Cortex of kidney (tissue), 1 donor: ENCODE results near the gene ASPHD2.

Experiments
- DNase-seq: peaks from one replicate; lab custom pipeline; 2025; lab: John Stamatoyannopoulos, UW

The ASPHD2 gene

DNA sequence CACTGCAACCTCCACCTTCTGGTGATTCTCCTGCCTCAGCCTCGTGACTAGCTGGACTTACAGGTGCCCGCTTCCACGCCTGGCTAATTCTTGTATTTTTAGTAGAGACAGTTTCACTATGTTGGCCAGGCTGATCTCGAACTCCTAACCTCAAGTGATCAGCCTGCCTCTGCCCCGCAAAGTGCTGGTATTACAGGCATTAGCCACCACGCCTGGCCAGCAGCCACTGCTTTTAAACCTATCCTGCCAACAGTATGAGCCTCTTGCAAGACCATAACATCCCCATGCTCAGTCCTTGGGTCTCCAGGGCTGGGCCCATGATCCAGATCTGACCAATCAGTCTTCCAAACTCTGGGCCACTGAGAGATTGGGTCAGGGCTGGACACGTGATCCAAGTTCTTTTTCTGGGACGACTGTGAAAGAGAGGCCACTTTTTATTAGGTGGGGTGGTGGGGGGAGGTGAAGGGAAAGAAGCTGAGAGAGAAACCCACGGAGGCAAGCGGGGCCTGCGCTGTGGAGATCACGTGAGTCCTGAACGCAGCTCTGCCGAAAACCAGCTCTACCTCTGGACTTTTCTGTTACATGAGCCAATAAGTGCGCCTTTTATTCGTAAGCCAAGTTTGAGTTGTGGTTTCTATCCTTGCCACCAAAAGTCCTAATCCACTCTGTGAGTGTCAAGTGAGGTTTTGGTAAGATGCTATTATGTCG is 17.9 kb downstream of the ASPHD2 start:
- DNase-seq, result no peak

DNA sequence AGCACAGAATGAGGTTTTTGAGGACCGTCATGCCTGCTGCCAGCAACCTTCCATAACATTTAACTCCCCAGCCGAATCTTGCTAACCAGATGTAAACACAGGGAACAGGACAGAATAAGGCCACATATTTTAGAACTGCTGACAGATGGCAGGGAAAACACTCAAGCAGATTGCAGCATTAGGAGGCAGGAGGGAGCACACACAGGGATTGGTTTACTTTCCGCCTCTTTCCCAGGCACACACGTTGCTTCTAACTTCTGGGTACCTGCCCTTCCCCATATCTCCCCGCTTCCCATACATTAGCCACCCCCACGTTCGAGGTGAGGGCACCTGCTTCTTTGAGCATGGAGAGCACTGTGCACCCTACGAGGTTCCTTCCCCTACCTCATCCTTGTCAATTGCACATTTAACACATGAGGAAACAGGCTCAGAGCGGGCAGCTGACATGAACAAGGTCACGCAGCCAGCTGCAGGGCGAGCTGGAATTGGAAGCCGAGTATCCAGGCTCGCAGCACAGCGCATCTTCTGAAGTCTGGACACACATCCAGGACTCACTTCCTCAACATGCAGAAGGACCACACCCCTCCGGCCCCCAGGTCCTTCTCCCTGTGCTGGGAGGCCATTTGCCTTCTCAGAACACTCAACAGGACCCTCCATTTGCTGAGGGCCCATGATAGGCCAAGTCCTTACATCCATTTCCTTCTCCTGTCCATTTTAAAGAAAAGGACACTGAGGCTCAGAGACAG is 18.7 kb downstream of the ASPHD2 start:
- DNase-seq, result no peak

DNA sequence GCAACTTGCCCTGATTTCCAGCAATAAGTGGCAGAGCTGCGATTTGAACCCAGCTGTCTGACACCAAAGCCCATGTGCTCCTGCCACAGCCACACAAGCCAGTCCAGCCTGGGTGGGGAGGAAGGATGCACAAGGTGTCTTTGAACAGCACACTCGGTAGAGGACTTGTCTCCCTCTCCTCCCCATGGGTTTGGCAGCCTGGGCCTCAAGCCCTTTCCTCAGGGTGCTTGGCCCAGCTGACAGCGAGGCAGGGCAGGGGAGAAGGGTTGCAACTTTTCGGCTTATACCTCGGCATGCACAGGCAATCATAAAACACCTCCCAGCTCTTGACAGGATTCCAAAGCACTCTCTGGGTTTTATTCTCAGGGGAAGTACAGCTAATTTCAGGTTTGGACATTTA is 19.3 kb downstream of the ASPHD2 start:
- no peak for DNase-seq

DNA sequence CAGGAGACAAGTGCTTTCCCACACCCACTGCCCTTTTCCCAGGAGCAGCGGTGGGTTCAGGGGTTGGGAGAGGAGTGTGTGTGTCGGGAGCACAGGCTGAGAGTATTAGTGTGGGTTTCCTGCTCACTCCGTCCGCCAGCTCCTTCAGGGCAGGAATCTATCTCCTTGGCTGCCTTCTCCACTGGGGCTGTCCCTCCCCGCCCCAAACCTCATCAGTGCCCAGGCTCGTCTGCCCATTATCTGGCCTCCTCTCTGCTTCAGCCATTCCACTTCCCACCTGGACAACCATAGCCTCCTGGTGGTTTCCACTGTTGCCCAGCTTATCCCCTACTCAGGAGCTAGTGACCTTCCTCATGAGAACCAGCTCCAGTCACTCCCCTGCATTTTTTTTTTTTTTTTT is 19.9 kb downstream of the ASPHD2 start:
- DNase-seq, result no peak

DNA sequence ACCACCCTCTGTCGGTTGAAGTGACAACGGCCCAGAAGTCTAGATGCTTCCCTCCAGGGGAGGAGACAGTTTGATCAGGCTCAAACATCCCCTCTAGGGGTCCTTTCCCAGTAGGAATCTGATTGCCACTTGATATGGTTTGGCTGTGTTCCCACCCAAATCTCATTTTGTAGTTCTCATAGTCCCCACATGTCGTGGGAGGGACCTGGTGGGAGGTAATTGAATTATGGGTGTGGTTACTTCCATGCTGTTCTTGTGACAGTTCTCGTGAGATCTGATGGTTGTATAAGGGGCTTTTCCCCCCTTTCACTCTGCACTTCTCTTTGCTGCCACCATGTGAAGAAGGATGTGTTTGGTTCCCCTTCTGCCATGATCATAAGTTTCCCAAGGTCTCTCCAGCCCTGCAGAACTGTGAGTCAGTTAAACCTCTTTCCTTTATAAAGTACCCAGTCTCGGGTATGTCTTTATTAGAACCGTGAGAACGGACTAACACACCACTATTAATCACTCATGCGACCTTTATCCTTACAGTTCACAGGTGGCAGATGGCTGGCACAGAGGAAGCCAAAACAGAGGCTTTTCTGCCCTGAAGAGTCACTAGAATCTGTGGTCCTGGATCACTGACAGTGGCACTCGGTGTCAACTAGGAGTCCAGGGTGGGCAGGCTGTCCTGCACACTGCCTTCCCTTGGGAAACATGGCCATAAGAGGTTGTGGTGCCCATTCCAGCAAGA is 21.6 kb downstream of the ASPHD2 start:
- no peak for DNase-seq

DNA sequence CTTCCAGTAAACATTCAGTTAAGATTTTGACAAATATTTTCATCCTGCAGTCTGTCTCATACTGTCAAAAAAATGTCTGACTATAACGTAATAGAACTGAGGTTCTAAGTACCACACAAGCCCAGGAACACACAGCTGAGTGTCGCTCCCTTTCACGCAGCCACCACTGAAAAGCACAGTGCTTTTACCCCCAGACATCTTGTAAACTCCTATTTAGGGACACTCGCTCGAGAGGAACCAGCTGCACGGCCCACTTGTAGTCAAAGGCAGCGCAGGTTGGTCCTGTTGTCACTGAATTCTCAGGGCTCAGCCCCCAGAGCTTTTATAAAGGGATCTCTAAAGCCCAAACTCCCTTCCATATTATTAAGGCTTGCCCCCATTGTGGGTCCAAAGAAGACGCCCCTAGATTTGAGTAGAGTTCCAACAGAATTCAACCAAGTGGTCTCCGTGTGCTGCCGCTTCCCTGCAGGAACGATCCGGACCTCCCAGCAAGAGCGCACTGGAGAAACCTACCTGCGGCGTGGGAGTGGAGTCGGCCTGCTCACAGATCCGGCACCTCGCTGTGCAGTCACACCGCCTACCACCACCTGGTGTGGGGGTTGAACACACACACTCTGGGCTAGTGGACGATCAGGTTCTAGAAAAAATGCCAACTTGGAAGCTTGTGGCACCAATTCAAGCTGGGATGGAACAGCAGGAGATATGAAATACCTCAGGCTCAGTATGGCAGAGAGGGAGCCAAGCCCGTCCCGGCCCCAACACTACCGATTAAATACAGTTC is 23.4 kb downstream of the ASPHD2 start:
- DNase-seq, result no peak

DNA sequence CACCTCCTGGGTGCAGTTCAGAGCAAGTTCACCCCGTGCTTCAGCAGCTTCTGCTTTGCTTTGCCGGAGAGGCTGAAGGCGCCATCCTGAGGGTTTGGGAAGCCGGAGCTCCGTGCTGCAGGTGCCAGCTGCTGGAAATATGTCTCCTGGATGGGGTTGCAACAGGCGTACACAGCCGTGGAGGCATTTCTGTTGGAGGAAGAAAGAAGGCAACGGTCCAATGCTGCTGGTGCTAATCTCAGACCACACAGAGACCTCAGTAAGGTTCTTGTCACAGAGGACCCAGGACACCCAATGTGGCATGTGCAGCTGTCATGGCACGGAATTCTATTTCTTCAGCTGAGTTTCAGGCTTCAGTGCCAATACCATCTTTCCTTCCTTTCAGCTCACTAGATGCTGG is 24.2 kb downstream of the ASPHD2 start:
- no peak for DNase-seq

DNA sequence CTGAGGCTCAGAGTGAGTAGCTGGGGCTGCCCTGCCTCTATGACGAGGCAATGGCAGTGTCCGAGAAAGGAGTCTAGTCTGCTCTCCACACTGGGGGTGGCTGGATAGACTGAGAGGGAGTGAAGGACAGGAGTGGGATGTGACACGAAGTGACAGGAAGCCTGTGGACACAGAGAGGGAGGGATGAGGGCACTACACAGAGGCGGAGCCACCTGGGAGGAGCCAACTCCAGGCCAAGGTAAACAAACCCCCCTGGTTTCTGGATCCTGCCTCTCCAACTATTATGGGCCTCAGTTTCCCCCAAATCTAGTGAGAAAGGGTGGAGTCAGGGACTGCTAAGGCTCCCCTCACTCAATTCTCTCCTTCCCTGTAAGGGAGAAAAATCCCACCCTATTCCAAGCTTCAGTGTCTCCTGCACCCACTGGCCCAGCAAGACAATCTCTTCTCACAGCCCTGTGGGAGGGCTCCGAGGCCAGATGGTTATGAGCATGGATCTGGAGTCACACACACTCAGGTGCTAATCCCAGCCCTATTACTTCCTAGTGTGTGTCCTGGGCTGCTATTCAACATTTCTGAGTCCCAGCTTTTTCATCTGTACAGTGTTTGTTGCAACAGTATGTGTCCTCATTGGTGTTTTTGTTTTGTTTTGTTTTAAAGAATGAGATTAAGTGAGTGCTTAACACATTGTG is 24.9 kb downstream of the ASPHD2 start:
- DNase-seq, result no peak

DNA sequence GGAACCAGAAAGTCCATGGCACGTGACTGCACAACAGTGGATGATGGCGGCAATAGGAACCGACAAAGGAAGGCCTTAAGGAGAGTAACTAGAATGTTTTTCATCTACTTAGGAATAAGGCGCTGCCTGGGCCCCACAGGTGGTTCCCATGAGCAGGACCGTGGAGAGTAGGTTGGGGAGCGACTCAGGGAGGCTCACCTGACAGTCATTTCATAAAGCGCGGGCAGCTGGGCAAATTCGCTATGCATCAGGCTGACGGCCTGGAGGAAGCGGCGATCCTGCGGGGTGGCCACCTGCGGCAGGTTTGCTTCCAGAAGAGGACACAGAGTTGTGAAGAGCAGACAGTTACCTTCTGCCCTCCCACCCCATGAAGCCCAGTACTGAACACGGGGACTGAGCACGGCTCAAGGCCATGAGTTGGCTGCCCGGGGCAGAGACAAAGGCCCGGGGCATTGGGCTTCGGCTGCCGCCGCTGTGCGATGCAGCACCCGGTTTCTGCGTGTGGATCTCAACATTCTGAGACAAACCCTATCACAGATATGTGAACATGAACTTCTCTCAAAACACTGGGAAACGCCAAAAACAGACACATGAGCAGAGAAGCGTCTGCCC is 28.7 kb downstream of the ASPHD2 start:
- no peak for DNase-seq

DNA sequence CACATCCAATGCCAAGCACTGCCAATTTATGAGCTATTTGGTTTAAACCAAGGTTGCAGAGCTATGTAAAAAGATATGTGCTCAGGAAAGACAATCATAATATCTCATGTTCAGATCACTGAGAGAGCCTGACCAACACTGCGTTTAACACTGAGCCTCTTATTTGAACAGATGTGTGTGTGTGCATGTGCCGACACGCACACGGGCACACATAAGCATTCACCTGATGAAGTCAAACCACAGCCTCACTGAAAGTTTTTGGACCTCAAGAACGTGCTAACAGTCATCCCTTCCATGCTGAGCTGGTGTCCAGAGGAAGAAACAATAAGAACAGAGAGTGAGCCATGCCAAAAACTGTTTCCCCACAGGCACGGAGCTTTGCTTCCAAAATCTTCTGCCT is 31.1 kb downstream of the ASPHD2 start:
- DNase-seq, result no peak

DNA sequence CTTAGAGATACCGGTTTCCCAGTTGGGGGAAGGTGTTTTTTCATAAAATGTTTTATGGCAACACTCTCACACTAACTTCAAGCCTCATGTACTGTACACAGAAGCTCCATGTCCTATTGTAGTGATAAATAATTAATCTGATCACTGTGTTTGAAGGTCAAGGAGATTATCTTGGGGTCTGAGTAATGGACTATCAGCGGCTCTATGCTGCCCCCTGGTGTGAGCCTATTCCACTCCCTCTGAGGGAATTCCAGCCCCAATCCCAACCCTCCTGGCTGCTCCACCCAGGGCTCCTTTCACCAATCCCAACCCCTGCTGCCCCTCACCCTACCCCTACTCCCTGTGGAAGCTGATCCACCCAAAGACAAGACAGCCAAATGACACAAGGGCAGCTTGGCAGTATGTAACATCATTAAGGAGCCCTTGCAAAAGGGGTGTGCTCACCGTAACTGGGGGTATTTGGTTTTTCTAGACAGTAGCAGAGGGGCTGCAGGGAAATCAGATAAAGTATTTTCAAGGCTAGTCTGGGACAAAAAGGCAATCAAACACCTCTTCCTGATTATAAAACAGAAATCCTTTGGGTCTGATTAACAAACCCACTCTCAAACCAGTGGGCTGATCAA is 32.2 kb downstream of the ASPHD2 start:
- DNase-seq, result no peak

DNA sequence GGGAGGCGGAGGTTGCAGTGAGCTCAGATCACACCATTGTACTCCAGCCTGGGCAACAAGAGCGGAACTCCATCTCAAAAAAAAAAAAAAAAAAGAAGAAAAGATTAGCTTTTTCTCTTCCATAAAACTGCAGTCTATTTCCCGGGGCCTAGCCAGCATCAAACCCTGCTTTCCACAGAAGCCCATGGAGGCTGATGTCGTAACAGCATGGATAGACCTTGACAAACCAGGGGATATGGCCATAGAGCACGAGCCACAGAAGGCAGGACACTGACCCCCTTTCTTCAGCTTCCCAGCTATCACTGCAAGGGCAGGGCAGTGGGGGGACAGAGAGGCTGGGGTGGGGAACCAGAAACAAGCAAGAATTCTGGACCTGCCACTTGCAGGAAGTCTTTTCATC is 33.0 kb downstream of the ASPHD2 start:
- DNase-seq, result no peak

DNA sequence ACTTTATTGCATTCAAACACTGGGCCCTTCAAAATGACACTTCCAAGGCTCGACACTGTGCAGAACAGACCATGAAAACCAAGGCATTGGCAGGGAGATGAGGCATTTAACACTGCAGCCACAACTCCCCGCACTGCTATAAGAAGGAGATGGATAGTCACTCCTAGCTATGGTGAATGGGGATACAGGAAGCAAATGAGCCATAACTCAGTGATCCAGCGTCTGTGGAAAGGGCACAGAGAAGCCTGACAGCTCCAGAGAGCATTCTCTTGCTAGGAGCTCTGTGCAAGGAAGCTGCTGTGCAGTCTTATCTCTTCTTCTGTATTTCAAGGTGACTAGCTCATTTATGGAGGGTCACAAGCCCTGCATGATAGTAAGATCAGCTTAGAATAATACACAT is 33.6 kb downstream of the ASPHD2 start:
- no peak for DNase-seq

DNA sequence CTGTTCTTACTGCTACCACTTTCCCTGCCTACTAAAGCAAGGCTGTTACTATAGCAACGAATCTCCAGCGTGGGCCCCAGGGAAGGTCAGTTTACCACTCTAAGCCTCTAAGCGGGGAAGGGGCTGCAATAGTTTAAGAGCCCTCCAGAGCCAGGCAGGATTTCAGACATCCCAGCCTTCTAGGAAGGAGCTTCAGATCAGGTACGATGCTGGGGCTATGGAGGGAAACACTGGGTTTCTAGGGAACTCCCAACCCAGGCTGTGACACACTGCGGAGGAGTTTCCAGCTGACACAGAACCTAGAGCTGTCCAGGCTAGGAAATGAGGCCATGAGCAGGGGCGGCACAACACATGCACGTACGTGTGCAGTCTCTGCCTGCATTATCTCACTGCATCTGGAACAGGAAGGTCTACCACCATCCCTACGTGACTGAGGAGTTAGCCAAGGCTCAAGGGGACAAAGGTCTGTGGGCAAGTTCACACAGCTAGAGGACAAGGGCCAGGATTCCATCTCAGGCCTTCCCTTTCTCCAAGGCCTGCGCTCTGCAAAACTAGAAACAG is 34.1 kb downstream of the ASPHD2 start:
- no peak for DNase-seq

DNA sequence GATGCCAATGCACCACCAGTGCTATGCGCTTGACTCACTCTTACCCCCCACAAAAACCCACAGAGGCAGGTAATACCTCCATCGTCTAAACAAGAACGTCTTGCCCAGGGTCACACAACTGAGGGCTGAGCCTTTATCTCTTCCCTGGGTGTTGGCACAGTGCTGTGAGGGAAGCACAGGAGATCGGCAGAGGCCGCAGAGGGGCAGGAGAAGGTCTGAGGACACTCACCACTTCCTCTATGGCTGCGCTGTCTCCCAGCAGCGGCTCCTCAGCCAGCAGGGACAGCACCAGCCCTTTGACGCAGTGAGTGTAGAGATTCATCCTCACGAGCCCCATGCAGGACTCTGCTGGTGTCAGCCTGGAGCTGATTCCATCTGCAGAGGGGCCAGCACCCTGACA is 34.6 kb downstream of the ASPHD2 start:
- DNase-seq, result no peak

DNA sequence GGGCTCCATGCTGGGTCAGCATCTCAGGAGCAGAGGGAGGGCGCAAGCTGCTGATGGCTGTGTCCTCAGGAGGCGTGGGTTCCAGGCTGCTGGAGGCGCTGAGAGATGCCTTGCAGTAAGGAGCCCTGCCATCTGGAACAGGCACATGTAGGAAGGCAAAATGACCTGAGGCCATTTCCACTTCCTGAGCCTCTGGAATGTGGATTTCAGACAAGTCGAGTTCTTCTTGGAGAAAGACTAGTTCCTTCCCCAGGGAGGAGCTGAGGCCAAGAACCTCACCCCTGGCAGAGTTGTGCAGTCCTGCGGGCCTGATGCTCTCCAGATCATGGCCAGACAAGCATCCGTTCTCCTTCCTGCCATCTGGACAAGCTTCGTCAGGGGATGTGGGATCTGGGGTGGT is 35.3 kb downstream of the ASPHD2 start:
- DNase-seq, result no peak

DNA sequence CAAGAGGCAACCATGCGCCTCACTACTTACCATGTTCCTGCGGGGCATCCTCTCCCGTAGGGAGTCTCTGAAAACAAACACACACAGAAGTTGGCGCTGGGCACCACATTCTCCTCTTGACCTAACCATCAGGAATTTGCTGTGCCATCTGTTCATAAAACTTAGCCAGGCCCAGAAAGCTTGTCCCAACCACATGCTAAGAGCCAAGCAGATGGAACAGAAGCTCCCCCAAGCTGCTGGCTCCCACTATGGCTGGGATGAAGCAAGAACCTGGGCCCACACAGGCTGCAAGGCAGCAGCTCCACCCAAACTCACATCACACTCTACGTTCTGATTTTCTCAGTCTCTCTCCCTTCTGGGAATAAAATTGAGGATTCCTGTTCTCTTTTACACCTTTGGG is 37.1 kb downstream of the ASPHD2 start:
- no peak for DNase-seq

DNA sequence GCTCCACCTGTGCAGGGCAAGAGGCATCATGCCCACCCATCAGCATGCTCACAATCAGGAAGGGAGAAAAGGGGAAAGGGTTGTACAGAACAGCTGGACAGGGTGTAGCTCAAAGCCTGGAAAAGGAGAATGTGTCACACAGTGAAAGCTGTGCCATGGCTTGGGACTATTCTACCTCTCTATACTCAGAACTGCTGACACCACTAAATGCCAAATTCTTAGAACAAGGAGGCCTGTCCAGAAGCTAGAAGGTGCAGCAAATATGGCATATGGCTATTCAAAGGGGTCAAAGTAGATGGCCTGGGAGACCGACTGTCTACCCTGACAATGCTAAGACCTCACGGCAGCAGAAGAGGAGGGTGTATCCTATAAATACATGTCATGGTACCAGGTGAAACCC is 41.7 kb downstream of the ASPHD2 start:
- DNase-seq, result no peak

DNA sequence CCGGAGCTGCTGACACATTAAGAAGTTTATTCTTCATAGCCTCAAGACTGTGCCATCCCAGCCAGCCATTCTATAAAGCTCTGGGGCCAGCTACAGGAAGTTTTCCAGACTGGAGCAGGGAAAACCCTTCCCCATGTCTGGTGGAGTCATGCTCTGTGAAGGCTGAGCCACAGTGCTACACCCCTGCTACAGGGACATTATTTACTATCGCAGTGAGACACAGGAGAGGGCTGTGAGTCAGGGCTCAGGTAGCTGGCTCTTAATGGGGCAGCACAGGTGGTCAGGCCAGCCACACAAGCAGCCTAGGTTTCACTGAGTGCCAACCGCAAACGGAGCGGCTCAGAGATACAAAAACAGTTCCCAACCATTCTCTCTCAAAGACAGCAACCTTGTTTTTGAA is 42.5 kb downstream of the ASPHD2 start:
- DNase-seq, result no peak

DNA sequence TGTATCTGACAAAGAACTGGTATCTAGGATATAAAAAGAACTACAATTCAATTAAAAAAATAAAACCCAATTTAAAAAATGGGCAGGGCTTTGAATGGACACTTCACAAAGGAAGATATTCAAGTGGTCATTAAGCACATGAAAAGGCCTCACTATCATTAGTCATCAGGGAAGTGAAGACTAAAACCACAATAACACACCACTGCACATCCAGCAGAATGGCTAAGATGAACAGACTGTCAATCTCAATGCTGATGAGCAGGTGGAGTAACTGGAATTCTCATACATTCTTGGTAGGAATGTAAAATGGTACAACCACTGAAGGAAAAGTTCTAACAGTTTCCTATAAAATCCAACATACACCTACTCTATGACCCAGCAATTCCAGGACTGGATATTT is 45.6 kb downstream of the ASPHD2 start:
- DNase-seq, result no peak
